HG02973 (cell line): Measurements from ENCODE around the gene ERCC6L.

Experiments
- ATAC-seq: cut with Tn5 transposase; IDR thresholded peaks from one replicate; pipeline ENCODE4 v1.9.1; 2021; ENCODE audit warnings: moderate library complexity; ENCODE audit not compliant: unreplicated experiment

The ERCC6L gene, protein sequence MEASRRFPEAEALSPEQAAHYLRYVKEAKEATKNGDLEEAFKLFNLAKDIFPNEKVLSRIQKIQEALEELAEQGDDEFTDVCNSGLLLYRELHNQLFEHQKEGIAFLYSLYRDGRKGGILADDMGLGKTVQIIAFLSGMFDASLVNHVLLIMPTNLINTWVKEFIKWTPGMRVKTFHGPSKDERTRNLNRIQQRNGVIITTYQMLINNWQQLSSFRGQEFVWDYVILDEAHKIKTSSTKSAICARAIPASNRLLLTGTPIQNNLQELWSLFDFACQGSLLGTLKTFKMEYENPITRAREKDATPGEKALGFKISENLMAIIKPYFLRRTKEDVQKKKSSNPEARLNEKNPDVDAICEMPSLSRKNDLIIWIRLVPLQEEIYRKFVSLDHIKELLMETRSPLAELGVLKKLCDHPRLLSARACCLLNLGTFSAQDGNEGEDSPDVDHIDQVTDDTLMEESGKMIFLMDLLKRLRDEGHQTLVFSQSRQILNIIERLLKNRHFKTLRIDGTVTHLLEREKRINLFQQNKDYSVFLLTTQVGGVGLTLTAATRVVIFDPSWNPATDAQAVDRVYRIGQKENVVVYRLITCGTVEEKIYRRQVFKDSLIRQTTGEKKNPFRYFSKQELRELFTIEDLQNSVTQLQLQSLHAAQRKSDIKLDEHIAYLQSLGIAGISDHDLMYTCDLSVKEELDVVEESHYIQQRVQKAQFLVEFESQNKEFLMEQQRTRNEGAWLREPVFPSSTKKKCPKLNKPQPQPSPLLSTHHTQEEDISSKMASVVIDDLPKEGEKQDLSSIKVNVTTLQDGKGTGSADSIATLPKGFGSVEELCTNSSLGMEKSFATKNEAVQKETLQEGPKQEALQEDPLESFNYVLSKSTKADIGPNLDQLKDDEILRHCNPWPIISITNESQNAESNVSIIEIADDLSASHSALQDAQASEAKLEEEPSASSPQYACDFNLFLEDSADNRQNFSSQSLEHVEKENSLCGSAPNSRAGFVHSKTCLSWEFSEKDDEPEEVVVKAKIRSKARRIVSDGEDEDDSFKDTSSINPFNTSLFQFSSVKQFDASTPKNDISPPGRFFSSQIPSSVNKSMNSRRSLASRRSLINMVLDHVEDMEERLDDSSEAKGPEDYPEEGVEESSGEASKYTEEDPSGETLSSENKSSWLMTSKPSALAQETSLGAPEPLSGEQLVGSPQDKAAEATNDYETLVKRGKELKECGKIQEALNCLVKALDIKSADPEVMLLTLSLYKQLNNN

DNA sequence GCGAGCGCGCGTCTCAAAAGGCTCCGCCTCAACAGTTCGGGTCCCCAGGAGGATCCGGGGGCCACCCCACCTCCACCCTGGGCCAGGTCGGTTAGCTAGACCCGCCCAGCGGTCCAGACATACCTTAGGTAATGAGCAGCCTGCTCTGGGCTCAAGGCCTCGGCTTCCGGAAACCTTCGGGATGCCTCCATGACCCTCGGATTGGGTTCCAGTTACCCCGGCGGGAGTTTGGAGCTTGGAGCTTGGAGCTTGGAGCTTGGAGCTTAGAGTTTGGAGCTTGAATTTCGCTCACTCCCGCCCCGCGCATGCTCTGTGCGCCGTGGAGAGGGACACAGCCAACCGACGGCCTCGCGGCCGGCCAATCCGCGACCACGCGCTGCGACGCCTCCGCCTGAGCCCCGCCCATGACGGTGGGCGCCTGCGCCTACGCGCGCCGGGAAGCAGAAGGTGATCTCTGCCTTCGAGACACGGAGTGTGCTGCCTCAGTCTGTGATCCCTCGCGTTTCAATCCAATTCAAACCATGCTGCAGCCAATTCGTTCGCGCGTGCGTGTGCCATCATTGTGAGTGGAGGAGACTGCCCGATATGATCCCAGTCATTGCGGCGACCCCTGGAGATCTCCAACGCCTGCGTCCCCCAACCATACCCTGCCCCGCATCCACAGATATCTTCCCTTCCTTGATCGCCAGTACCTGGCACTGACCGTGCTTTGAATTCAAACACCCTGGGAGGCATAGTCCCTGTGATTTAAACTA is at the start of gene ERCC6L:
Gene ERCC6L (minus strand): TSS at position 307 of the 755 bp plus-strand sequence. CDS start 116 bp downstream, at position 191.
- ATAC-seq, result peak; percentile 93

DNA sequence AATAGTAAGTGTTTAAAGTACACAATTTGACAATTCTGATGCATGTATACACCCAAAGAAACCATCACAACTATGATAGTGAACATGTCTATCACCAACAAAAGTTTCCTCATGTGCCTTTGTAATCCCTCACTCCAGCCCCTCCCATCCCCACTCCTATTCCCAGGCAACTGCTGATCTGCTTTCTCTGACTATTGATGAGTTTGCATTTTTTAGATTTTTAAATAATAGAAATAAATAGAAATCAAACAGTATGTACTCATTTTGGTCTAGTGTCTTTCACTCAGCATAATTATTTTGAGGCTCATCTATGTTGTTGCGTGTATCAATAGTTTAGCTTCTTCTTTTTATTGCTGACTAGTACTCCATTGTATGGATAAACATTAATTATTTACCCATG is 43.5 kb upstream of the ERCC6L start:
- no peak for ATAC-seq

DNA sequence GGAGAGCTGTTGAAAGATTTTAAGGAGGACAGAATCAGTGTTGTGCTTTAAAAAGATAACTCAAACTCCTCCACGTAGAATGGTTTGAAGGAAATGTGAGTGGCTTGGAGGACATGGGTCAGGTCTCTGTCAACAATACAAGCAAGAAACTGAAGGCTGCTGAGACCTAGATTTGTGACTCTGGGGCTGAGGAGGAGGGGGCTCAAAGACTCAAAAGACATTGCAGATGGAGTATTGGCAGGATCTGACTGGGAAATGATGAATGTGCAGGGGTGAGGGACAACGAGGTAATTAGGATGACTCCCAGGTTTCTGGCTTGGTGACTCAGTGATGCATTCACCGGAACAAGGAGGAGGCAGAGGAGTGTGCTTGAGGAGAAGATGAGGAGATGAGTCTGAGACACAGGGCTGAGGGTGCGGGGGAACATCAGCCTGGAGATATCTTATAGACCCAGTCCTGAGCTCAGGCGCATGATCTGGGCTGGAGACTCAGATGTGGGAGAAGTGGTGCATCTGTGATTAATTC is 41.6 kb upstream of the ERCC6L start:
- no peak for ATAC-seq

DNA sequence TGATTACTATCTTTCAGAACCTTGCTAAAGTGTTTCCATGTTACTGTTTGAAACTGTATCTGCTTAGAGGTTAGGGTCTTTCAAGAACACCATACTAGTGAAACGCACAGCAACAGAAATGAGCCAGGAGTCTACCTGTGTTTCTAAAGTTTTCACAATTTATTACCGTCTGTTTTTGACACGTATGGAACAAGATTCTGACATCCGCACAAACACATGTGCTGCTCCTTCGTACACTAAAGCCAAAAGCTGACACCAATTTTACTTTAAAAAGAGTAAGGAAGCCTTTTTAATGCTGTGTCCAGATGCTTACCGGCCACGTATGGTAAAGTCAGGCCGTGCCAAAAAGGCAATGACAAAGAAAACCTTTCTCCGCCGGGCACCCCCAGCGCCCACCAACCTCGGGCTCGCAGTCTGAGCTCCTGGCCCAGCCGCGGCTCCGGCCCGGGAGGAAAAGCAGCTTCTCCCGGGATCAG is 37.7 kb upstream of the ERCC6L start:
- ATAC-seq, result peak; percentile 20

DNA sequence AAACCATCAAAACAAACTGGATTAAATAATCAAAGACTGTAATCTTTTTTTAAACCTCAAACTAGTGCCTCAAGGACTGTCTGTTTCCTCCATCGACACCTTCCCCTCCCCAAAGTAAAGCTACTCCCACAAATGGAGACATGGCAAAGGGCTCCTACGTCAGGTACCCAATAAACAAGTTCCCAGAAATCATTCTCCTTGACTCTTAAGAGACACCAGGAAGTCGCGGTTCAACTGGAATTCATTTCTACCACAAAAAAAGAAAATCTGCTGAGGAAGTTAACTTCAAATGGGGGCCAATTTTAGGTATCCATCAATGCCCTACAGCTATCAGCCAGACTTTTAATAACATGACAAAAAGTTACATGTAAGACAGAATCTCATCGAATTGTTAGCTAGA is 35.7 kb upstream of the ERCC6L start:
- no peak for ATAC-seq

DNA sequence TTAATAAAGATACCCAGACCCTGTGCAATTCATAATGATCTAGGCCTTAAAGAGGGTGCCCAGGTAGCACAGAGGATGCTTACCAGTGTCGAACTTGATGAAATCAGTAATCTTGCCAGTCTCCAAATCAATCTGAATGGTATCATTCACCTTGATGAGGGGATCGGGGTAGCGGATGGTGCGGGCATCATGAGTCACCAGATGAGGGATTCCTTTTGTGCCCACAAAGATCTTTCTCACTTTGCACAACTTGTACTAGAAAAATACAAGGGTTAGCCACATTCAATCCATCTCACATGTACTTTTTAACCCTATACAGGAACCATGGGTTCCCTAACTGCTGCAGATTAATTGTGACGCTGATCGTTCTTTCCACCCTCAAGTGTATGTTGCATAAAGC is 34.9 kb upstream of the ERCC6L start:
- no peak for ATAC-seq

DNA sequence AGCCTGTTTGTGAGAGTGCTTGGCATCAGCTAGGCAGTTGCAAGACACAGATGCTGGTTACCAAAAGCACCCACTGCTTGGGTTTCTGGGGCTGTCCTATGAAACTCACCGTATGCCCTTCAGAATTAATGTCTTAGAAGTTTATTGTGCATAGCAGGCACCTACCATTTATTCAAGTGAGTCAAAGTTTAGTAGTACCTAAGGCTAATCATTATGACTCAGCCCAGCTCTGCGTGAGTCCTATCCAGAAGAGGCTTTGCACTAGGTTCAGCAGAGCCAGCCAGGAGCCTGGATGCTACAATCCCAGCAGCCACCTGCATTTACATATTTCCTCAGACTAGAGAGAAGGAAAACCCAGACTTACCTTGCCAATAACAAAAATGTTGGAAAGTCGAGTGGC is 34.0 kb upstream of the ERCC6L start:
- no peak for ATAC-seq

DNA sequence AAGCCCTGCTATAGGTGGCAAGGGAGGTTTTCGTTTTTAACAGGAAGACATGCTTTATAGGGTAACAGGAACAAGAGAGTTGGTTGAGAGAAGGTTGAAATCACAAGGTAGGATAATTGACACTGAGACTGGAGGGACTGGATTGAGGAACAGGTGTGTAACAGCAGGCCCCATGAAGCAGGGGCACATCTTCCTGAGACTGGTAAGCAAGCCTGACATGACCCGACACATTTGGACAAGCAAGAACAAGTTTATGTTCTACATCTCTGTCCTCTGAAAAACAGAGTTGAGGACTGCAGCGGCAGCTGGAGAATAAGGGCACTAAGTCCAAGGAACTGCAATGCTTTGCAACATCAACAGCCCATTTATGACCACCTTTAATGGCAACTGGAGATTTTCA is 33.0 kb upstream of the ERCC6L start:
- ATAC-seq, result no peak

DNA sequence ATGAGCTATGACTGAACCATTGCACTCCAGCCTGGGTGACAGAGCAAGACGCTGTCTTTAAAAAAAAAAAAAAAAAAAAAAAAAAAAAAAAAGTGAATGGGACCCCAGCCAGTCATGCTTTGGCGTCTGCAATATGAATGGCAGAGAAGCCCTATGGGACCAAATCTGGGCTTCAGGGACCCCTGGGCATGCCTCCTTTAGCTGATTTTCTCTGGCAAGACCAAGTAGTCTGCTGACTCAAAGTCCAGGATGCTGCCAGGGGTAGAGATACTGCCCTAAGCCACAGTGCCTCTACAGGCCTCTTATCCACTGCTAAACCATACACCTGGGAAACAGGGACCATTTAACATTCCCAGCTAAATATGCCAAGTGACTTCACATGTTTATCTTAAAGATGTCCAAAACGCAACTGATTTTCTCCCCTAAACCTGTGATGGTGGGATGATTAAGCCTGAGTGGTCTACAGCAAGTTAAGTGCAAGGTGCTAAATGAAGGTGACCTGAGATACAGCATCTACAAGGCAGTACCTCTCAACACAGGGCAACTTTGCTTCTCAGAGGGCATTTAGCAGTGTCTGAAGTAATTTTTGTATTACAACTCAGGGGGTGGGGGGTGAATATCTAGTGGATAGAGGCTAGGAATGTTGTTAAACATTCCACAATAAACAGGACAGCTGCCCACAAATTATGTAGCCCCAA is 32.4 kb upstream of the ERCC6L start:
- no peak for ATAC-seq

DNA sequence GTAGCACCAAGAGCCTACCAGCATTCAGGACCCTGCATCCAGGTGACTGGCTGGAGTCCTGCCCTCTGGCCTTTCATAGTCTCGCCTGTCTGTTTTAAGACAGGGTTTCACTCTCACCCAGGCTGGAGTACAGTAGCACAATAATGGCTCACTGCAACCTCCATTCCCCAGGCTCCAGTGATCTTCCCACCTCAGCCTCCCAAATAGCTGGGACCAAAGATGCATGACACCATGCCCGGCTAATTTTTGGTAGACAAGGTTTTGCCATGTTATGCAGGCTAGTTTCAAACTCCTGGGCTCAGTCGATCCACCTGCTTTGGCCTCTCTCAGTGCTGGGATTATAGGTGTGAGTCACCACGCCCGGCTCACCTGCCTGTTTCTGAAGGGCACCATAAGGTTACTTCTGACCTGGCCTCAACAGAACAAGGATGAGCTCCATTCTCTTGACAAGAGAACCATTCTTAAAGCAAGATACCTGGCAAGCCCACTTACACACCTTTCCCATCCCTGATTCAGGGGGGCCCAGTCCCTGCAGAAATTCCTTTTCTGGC is 31.6 kb upstream of the ERCC6L start:
- no peak for ATAC-seq

DNA sequence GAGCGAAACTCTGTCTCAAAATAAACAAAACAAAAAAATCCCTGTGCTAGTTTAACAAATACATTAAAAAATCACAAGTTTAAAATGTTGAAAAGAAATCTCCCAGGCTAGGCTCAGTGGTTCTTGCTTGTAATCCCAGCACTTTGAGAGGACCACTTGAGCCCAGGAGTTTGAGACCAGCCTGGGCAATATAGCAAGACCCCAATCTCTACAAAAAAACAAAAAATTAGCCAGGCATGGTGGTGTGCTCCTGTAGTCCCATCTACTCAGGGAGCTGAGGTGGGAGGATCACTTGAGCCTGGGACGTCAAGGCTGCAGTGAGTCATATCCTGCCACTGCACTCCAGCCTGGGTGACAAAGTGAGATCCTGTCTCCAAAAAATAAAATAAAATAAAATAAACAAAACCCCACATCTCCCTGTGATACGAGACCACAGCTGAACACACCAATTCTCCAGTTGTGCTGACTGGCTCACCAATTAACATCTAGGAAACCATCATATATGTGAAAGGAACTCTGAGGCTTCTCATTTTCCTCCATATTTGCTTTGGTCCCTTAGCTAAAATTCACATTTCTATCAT is 30.9 kb upstream of the ERCC6L start:
- no peak for ATAC-seq

DNA sequence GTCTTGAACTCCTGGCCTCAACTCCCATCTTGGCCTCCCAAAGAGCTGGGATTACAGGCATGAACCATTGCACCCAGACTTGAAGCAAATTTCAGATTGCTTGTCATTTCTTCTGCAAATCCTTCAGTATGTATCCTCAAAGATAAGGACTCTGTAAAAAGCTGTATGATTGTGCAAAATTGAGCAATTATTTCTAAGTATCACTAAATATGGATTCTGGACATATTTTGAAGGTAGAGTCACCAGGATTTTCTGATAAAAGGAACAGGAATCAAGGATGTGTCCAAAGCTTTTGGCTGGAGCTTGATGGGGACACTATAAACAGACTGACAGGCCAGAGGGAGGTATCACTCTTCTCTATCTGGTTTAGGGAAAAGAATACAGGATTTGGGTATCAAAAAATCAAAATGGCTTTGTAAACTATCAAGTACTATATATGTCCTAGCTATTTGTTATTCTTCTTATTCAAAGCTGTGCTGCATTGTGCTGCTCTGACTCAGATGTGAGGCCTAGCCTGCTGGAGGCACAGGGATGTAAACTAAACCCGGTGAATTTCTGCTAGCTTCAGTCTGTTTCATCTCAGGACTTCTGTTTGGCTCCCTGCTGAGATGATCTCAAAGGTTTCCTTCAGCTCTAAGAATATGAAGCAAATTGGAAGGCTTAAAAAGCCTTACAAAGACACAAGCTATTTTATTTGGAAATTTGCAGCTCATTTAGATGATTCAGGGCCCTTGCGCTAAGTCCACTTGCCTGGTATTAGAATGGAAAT is 30.0 kb upstream of the ERCC6L start:
- ATAC-seq, result no peak

DNA sequence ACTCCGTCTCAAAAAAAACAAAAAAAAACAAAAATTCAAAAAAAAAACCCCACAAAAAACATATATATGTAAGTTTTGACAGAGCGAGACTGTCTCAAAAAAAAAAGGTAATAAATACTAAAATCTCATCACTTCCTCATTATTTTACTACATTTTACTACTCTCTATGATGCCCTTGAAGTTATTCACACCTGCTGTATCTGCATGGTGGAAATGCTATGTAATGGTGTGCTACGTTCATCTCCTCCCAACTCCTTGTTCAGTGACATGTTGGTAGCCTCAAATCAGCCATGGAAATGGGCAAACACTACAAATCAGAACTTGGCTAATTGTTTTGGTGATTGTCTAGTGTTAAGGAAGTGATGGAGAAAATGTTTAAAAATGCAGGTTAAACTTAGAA is 26.4 kb upstream of the ERCC6L start:
- ATAC-seq, result no peak

DNA sequence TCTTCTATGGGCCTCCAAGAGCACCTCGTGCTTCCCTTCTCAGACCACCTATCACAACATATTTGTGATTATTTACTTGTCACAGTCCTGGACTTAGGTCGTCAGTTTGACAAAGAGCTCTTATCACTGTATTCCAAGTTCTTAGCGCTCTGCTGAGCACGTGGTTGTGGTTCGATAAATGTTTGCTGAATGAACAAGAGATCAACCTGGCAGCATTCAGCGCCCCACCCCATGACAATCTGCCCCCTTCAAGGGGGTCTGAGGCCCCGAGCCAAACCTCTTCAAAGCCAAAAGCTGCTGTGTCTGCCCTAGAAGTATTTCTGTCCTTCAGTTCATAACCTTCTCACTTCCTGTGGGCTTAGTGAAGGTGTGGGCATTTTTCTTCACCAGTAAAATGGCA is 23.2 kb upstream of the ERCC6L start:
- no peak for ATAC-seq

DNA sequence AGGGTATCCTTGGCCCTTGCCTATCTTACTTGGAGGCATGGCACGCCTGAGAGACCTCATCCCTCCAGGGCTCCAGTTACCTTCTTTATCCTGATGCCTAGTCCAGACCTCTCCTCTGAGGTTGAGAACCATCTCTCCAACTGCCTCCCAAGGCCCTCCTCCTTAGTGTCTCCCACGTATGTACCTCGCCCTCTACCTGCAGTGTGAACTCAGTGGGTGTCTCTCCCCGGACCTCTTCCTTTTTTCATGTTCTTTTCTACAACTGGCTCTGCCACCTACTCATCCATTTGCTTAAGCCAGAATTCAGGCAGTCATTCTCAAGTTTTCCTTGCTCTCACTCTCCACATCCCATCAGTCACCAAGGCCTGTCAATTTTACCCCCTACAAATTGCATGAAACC is 21.6 kb upstream of the ERCC6L start:
- no peak for ATAC-seq

DNA sequence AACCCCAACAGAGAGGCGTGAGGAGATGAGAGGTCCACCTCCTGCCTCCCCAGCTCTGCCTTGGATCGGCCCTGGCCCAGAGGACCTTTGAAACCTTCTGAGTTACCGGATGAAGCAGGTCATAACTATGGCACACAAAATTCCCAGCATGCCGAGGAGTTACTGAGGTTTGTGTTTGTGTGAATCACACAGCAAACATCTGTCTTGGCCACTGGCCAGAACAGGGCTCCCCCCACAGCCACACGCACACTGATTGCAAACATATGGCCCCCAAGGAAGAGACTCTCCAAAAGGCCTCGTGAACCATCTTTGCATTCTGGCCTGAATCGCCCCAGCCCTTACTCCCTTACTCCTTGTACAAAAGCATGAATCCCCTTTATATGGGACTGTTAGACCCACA is 19.3 kb upstream of the ERCC6L start:
- ATAC-seq, result no peak

DNA sequence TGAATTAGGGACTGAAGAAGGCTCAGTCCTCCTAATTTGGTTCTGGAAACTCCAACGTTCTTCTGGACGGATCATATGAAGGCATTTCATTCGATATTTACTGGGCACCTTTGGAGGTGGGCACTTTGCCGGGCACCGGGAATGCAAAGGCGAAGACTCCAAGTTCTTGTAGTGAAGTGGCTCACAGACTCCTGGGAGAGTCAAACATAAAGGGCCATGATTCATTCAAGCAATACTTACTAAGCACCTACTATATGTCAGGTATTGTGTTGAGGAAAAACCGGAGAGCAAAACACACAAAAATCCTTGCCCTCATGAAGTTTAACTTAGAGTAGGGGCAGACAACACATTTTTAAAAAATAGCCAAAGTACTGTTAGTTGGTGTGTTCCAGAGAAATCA is 17.0 kb upstream of the ERCC6L start:
- no peak for ATAC-seq

DNA sequence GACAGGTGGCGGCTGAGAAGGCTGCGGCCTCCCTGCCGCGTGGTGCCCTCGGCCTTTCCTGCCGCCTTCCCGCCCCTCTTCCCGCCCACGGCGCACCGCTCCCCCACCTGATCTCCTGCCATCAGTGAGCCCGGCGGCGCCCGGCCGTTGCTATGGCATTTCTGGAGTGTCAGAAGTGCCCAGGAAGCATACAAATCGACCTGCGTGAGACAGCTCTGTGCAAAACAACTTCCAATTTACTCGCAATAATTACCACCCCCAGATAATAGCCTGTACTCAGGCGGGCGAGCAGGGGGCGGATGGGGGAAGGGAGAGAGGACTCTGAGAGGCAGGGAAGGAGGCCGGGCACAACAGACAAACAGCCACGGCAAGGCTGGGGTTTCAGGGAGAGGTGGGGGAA is 16.6 kb upstream of the ERCC6L start:
- ATAC-seq, result no peak
